HG03565 (cell line): ENCODE results near the gene RAD54L.
"Not testable (repeated sequence)": the region's sequence is repeated elsewhere in the genome, so short reads cannot be mapped to it uniquely, and the experiment has no call there.

Experiments used
- ATAC-seq: cut with Tn5 transposase; IDR thresholded peaks from one replicate; pipeline ENCODE4 v1.9.1; 2021; ENCODE audit warnings: mild to moderate bottlenecking, moderate library complexity; ENCODE audit not compliant: unreplicated experiment

Gene RAD54L

DNA sequence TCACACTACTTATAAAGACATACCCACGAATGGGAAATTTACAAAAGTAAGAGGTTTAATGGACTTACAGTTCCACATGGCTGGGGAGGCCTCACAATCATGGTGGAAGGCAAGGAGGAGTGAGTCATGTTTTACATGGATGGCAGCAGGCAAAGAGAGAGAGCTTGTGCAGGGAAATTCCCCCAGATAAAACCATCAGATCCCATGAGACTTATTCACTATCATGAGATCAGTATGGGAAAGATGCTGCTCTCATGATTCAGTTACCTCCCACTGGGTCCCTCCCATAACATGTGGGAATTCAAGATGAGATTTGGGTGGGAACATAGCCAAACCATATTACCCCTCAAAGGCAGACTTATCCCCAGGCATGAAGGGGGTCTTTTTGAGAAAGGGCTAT, 8.7 kb upstream of the RAD54L start:
- not testable (repeated sequence) for ATAC-seq

DNA sequence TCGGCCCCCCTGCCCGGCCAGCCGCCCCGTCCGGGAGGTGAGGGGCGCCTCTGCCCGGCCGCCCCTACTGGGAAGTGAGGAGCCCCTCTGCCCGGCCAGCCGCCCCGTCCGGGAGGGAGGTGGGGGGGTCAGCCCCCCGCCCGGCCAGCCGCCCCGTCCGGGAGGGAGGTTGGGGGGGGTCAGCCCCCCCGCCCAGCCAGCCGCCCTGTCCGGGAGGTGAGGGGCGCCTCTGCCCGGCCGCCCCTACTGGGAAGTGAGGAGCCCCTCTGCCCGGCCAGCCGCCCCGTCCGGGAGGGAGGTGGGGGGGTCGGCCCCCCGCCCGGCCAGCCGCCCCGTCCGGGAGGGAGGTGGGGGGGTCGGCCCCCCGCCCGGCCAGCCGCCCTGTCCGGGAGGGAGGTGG, 5.8 kb upstream of the RAD54L start:
- ATAC-seq: not testable (repeated sequence)

DNA sequence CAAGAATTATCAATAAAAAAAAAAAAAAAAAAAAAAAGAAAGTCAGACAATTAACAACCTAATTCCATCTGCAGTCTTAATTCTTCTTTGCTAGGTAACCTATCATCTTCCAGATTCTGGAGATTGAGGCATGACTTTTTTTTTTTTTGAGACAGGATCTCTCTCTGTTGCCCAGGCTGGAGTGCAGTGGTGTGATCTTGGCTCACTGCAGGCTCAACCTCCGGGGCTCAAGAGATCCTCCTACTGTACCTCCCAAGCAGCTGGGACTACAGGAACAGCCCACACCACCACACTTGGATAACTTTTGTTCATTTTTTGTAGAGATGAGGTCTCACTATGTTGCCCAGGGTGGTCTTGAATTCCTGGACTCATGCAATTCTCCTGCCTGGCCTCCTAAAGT, 4.6 kb upstream of the RAD54L start:
- ATAC-seq: no peak

DNA sequence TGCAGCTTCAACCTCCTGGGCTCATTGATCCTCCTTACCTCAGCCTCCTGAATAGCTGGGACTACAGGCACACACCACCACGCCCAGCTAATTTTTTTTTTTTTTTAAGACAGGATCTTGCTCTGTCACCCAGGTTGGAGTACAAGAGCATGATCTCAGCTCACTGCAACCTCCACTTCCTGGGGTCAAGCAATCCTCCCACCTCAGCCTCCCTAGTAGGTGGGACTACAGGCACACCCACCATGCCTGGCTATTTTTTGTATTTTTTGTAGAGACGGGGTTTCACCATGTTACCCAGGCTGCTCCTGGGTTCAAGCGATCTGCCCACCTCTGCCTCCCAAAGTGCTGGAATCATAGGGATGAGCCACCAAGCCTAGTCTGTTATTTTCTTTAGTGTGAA, 3.7 kb upstream of the RAD54L start:
- ATAC-seq: not testable (repeated sequence)

DNA sequence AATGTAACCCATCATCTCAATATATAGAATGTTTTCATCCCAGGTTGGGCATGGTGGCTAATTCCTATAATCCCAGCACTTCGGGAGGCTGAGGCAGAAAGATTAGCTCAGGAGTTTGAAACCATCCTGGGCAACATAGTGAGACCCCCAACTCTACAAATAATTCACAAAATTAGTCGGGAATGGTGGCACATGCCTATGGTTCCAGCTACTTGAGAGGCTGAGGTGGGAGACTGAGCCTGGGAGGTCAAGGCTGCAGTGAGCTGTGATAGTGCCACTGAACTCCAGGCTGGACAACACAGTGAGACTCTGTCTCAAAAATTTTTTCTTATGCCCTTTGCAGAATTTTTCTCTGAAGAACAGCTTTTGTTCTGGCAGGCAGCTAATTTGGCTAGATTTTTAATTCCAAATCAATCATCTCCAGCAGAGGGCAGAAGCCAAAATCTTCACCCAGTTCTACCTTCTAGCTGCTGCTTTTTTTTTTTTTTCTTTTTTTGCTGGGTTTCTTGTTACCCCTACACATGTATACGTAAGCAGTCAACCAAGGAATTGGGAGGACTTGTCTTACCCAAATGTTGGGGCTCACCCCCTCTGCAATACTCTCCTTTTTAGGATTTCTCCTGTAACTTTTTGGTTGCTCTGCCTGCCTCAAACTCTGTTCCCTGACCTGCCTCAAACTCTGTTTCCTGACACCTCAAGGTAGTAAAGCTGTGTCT, 2.7 kb upstream of the RAD54L start:
- no peak for ATAC-seq

DNA sequence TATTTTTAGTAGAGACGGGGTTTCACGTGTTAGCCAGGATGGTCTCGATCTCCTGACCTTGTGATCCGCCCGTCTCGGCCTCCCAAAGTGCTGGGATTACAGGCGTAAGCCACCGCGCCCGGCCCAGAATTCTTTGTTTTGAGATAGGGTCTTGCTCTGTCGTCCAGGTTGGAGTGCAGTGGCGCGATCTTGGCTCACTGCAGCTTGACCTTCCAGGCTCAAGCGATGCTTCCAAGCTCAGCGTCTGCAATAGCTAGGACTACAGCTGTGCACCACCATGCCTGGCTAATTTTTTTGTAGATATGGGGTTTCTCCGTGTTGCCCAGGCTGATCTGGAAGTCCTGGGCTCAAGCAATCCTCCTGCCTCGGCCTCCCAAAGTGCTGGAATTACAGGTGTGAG, 1.4 kb upstream of the RAD54L start:
- ATAC-seq: not testable (repeated sequence)

DNA sequence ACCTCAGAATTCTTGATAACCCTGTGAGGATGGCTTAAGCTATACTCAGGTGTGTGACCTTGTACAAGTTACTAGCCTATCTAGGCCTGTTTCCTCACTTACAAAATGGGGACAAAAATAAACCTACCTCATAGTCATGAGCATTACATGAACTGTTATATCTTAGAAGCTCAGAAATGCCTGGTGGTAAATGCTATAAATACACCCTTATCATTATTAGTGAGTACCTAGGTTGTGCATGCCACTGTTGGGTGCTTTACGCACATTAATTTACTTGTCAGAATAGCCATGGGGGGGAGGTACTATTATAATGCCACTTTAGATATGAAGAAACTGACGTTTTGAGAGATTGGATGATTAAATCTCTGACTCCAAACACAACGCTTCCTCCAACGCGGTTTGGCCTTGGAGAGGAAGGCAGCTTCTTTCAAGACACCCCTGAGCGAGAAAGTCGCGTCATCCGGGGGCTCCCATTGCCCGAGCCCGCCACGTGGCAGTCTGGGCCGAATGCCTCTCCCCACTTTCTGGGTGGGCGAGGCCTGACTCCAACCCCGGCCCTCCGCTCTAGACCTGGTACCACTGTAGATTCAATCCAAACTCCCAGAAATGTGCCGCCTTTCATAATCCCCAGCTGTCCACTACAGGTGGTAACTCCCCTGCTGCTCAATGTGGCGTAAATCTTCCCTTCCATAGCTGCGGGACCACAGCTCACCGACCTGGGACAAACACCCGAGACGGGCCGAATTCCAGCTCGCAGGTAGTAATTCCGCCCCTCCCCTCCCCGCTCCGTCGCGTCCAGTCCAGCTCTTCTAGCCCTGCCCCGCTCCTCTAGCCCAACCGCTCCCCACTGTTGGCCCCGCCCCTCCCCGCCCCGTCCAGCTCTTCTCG, 771 bp upstream of the RAD54L start:
- ATAC-seq: peak; percentile 25

DNA sequence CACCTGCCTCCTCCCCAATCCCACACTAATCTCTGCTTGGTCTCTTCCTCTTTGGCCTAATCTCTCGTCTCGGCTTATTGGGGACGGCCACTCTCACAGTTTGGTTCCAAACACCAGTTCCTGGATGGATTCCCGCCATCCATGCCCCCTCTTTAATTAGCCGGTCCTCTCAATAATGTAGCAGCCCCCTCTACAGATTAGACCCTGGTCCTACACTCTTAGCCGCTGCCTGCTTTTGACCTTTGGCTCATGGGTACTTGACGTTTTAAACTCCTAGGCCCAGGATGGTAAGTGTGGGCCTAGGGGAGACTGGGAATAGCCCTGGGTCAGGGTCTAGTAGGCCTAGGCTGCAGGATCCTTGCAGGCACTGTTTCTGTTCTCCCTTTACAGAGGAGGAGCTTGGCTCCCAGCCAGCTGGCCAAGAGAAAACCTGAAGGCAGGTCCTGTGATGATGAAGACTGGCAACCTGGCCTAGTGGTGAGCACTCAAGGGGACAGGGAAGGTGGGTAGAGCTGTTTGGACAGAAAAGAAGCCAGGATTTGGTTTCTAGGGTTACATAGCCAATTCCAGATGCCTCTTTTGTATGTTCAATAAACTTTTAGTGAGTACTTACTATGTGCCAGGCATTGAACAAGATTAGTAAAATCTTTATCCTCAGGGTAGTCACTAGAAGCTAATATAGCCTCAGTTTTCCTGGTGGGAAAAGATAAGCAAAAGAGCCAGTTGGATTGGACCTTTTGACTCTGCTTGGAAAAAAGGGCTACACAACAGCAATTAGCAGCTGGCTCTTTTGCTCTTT, 758 bp downstream of the RAD54L start:
- no peak for ATAC-seq

DNA sequence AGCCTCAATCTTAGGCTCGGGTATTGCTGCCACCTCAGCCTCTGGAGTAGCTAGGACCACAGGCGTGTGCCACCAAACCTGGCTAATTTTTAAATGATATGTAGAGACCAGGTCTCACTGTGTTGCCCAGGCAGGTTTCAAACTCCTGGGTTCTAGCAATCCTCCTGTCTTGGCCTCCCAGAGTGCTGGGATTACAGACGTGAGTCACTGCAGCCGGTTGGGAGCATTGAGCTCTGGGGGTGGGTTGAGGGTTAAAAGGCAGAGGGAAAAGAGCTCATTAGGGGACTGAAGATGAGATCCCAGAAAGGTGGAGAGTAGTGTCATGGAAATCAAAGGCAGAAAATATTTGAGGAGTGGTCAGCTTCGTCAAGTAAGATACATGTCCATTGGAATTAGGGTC, 7.1 kb downstream of the RAD54L start:
- ATAC-seq: no peak

DNA sequence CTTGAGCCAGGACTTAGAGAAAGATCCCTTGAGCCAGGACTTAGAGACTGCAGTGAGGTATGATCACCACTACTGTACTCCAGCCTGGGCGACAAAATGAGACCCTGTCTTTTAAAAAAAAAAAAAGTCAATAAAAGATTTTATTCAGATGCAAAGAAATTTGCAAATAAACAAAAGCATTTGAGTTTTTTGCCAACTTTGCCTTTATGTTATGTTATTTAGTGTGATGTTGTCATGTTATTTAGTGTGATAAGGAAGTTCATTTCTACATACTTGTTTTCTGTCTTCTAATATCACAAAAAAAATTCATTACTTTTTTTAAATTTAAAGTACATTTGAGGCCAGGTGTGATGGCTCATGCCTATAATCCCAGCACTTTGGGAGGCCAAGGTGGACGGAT, 9.0 kb downstream of the RAD54L start:
- no peak for ATAC-seq

DNA sequence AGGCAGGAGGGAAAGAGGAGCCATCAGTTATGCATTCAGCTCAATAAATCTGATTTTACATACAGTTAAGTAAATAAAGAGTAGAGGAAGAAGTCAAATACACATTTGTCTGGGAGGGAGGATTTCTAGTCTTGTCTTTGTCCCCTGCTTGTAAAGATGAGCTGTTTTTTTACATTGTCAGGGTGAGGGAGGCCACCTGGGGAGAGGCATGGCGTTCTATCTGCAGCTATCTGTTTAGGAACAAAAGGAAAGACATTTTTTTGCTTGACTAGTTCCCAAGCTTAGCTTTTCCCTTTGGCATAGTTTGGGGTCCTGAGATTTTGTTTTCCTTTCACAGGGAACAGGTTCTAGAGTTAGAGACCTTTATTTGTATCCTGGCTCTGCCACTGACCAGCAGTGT, 14.9 kb downstream of the RAD54L start:
- ATAC-seq: no peak

DNA sequence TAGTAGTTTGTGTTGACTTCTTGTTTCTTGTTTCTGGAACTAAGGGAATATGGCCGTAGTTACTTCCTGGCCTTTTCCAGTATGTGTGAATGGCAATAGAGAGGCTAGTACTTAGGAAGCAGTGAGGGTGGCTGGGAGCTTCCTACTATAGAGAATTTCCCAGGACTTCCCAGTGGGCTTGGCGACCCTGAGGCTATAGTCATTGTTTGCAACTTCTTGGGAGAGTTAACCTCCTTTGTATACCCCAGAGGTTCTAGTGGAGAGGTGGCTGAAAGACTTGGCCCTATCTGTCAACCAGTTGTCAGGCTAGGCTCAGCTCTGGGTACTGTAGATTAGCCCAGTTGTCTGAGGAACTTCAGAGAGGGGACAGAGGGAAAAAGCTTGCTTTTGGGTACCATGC, 15.6 kb downstream of the RAD54L start:
- no peak for ATAC-seq

DNA sequence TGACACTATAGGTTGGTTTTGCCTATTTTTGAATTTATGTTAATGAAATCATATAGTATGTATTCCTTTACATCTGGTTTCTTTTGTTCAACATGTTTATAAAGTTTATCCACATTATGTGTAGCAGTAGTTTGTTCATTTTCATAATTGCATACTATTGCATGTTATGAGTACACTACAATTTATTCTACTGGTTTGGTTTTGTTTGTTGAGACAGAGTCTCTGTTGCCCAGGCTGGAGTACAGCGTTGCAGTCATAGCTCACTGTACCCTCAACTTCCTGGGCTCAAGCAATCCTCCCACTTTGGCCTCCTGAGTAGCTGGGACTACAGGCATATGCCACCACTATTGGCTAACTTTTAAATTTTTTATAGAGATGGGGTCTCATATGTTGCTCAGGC, 21.0 kb downstream of the RAD54L start:
- ATAC-seq: no peak

DNA sequence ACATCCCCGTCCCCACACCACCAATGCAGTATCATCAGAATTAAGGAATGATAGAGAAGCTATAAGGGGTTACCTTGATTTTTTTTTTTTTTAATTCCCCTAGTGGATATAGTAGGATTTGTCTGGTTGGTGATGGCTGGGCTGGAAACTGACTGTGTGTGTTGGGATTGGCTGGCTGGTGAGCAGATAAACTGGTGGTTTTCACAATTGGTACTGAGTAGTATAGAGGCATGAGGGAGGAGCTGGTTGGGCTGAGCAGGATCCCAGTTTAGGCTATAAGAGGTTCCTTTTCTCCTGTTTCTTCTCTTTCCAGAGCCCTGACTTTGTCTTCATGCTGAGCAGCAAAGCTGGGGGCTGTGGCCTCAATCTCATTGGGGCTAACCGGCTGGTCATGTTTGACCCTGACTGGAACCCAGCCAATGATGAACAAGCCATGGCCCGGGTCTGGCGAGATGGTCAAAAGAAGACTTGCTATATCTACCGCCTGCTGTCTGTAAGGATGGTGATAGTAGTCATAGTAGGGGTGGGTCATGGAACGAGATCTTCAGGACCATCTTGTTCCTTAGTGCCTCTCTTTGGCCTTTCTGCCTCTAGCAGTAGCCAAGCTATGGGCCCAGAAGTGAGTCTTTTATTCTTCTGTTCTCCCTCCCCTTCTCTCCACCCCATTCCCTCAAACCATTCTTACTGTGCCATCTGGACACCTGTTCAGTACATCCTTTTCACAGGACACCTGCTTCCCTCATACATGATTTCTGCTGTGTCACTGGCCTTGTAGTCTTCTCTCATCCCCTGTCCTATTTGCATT, 26.9 kb downstream of the RAD54L start:
- no peak for ATAC-seq

DNA sequence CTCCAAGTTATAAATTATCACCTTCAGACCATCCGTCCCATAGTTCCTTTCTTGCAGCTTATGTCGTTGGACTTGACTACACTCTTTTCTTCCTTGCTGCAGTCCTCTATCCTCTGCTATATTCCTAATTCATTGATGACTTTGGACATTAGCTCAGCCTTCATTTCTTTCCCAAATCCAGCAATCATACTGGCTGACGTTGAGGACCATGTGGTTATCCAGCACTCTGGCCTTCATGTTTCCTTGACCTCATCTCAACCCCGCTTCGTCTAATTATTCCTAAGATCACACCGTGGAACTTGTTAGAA, 27.4 kb downstream of the RAD54L start:
- ATAC-seq: no peak

DNA sequence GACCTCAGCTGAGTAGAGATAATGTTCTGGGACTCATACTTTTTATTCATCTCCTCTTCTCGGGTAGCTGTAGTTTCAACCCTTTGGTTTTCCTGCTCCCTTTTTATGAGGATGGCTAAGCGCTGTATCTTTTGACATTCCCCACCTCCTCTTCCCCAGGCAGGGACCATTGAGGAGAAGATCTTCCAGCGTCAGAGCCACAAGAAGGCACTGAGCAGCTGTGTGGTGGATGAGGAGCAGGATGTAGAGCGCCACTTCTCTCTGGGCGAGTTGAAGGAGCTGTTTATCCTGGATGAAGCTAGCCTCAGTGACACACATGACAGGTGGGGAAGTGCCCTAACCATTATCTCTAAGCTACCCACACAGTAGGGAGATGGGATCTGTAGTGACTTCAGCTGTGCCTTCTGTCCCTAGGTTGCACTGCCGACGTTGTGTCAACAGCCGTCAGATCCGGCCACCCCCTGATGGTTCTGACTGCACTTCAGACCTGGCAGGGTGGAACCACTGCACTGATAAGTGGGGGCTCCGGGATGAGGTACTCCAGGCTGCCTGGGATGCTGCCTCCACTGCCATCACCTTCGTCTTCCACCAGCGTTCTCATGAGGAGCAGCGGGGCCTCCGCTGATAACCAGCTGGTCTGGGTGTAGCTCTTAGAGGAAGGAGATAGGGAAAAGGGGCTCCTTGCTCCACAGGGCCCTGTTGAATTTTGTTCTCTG, 30.3 kb downstream of the RAD54L start:
- ATAC-seq: no peak

DNA sequence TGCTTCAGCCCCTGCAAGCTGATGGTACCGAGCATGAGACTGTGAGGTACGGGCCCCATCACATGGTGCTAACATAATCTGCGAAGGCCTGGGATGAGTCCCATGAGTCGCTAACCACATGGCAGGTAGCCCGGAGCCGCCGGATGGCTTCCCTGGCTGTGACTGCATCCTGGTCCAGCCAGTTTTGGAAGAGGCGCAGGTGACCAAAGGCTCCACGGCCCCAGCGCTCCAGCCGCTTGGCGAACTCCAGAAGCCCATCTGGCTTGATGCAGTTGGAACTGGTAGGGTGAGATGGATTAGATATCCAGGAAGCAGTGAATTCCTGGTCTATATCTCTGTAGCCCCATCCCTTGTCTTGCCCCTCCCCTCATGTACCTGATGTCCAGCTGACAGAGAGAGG, 31.2 kb downstream of the RAD54L start:
- no peak for ATAC-seq

DNA sequence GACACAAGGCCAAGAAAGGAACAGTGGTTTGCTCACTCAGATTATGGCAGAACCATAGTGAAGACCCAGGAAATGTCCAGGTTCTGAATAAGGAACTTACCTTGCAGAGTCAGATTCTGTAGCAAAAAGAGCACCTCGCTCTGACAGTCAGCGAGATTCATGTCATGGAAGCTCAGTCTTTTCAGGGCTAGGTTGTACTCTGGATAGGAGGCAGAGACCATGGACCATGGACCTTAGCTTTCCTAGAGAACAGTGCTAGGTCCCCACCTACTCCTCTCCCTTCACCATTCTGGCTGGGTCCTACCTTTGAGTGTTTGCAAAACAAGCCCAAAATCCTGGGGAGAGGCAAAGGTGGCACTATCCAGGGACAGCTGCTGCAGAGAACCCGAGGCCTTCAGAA, 32.5 kb downstream of the RAD54L start:
- ATAC-seq: no peak

DNA sequence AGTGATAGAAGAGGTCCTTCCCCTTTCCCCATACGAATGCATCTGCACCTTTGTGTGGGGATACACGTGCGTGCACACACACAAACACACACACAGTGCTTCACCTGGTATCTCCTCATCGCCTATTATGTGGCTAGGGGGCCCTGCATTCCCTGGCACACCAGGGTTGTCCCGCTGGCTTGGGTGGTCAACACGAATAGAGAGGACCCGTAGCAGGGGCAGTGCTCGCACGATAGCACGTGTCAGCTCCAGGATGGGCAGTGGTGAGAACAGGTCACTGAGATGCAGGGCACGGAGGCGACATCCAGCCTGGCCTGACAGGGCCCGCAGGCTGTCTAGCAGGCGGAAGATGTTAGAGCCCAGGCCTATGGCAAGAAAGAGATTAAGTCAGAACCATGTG, 33.5 kb downstream of the RAD54L start:
- ATAC-seq: no peak

DNA sequence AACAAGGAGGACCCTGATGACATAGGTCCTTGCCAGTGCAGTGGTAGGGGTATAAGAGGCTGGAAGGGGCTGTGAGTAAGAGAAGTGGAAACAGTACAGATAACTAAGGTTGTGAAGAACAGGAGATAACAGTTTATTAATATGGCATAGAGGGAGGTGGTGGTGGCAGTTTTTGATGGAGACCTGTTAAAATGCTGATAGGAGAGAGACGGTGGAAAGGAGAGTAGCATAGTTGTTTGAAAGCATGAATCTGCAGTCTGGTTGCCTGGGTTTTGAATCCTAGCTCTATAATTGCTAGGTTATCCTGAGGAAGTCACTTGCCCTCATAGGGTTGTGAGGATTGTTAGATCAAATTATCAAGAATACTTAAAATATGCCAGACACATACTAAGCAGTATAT, 36.5 kb downstream of the RAD54L start:
- ATAC-seq: no peak
